Right ventricle myocardium superior (tissue), 1 donor: ENCODE data around the gene SLC6A8. TPM values are rescaled to one million over a fixed set of nuclear protein-coding genes. Genes with fewer than 3 reads are reported as not detected.
"Not testable (repeated sequence)": the region's sequence is repeated elsewhere in the genome, so short reads cannot be mapped to it uniquely, and the experiment has no call there.

Experiments
- ATAC-seq: fragments of 200-7000 bp; cut with Tn5 transposase; one replicate; pipeline ENCODE4 v1.9.1; 2020; ENCODE audit warnings: mild to moderate bottlenecking; ENCODE audit not compliant: poor library complexity
- DNase-seq: peaks from one replicate; pipeline ENCODE4 v3.0.0-alpha.2; 2020
- intact Hi-C: fragments of 100-400 bp; cut with DNase I; formaldehyde crosslinking; loops from one replicate; pipeline ENCODE4 v1.11.2; 2022
- total RNA-seq: library from RNA; stranded (reverse); fragmentation: NEBNext Ultra II Directional; extraction: Animal tissue kit (Norgen Biotek cat#: 25700); gene quantifications from one replicate; pipeline ENCODE4 v1.2.1, GENCODE V29; 2021
- donor health status: DM: no; HTN: yes; CAD: no; lungs with severe emphysema.

The SLC6A8 gene
- total RNA-seq, 1 donor from 2014 or later, result 192 TPM

- intact Hi-C loops, result no loop called here
- ATAC-seq (no peak), DNase-seq (no peak)
Measured at GRCh38 chrX:153738056-153738605, 50.4 kb downstream of the SLC6A8 start.

GRCh38 chrX:153739754-153740486 is 52.2 kb downstream of the SLC6A8 start:
- ATAC-seq (no peak), DNase-seq (no peak)
- intact Hi-C loops, result no loop called here

- intact Hi-C loops, result no loop called here
- DNase-seq, result no peak
- ATAC-seq, result no peak
Measured at GRCh38 chrX:153740631-153741222, 53.0 kb downstream of the SLC6A8 start.

GRCh38 chrX:153741446-153741845 is 53.7 kb downstream of the SLC6A8 start:
- intact Hi-C loops, result no loop called here
- DNase-seq, result no peak
- no peak for ATAC-seq

- ATAC-seq, DNase-seq, intact Hi-C loops: not testable (repeated sequence)
Measured at GRCh38 chrX:153742111-153742510, 54.4 kb downstream of the SLC6A8 start.

GRCh38 chrX:153742796-153743467 is 55.2 kb downstream of the SLC6A8 start:
- DNase-seq, ATAC-seq, intact Hi-C loops: not testable (repeated sequence)

- intact Hi-C loops, ATAC-seq: not testable (repeated sequence)
- peak; percentile 64 for DNase-seq
Measured at GRCh38 chrX:153743468-153744209, 55.9 kb downstream of the SLC6A8 start.

GRCh38 chrX:153744210-153745066 is 56.7 kb downstream of the SLC6A8 start:
- no peak for DNase-seq
- ATAC-seq, result no peak
- intact Hi-C loops, result no loop called here

GRCh38 chrX:153745067-153745433 is 57.3 kb downstream of the SLC6A8 start:
- DNase-seq, intact Hi-C loops, ATAC-seq: not testable (repeated sequence)

Other genes starting within 250 kb of the SLC6A8 start
- gene TREX2, start 241.9 kb upstream of the SLC6A8 start, total RNA-seq, result 0.19 TPM
- 18.6 TPM for gene HAUS7, start 217.3 kb upstream of the SLC6A8 start, total RNA-seq
- gene BGN, start 192.9 kb upstream of the SLC6A8 start, total RNA-seq, result 35.3 TPM
- gene ATP2B3, start 170.3 kb upstream of the SLC6A8 start, total RNA-seq, result not detected
- 40.7 TPM for gene CCNQ, start 88.8 kb upstream of the SLC6A8 start, total RNA-seq
- gene DUSP9, start 40.7 kb upstream of the SLC6A8 start, total RNA-seq, result not detected
- gene PNCK, start 14.1 kb upstream of the SLC6A8 start, total RNA-seq, result 8.1 TPM
- gene BCAP31, start 36.5 kb downstream of the SLC6A8 start, total RNA-seq, result 86.4 TPM
- gene ABCD1, start 36.9 kb downstream of the SLC6A8 start, total RNA-seq, result 14.7 TPM
- gene PLXNB3, start 76.3 kb downstream of the SLC6A8 start, total RNA-seq, result 1.5 TPM
- gene SRPK3, start 93.1 kb downstream of the SLC6A8 start, total RNA-seq, result 38.0 TPM
- gene IDH3G, start 106.4 kb downstream of the SLC6A8 start, total RNA-seq, result 76.9 TPM
- gene SSR4, start 106.7 kb downstream of the SLC6A8 start, total RNA-seq, result 129 TPM
- gene PDZD4, start 142.6 kb downstream of the SLC6A8 start, total RNA-seq, result 2.6 TPM
- 5.3 TPM for gene L1CAM, start 198.2 kb downstream of the SLC6A8 start, total RNA-seq
- gene AVPR2, start 216.7 kb downstream of the SLC6A8 start, total RNA-seq, result 4.1 TPM
- 10.3 TPM for gene ARHGAP4, start 238.3 kb downstream of the SLC6A8 start, total RNA-seq
- gene NAA10, start 247.1 kb downstream of the SLC6A8 start, total RNA-seq, result 70.4 TPM